Stimulated activated CD4-positive, alpha-beta T cell treated with anti-CD3 and anti-CD28 coated beads, Interleukin-4, amount 100 ng/mL, for 1 hour (primary cell): ENCODE results near the gene PLCB1.

Source experiments
- DNase-seq: peaks from one replicate; pipeline ENCODE4 v3.0.0-alpha.2; 2020

PLCB1 gene

DNA sequence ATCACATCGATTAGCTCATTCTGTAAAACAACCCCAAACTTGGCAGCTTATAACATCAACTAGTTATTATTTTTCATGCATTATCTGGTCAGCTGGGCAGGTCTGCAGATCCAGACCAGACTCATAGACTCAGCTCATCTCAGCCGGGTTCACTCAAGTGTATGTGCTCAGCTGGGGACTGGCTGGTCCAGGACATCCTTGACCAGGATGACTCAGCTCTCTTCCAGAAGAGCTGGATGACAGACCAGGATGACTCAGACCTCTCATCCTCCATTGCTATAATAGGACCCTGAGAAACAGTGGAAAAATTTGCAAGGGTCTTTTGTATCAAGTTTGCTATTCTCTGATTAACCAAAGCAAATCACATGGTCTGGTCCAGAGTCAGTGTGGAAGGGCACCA lies 624.3 kb downstream of the PLCB1 start:
- no peak for DNase-seq

- DNase-seq = no peak
These were observed 625.1 kb downstream of the PLCB1 start for GRCh38 chr20:8757146-8757545.

DNA sequence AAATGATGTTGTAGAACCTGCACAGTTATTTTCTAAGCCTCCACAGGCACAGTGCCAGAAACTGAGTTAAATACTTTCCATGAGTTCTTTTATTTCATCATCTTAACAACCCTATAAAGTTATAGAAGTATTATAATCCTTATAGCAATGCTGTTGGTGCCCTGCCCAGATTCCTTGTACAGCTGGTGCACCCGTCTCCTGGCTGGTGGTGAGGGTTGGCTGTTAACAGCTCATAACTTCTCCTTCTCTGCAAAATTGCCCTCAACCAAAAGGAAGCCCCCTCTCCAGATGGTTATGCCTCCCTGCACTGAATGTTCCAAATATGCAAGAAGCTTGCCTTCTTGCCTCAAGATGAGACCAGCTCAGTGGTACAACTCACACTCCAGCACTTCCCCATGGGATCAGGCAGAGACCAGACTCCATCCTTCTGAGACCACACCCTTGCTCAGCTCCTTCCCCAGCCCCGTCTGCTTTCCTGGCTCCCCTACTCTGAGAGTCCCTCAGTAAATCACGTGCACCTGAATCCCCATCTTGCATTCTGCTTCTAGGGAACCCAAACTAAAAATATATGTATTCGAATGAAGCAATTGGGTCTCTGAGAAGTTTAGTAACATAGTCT lies 632.4 kb downstream of the PLCB1 start:
- no peak for DNase-seq

- no peak for DNase-seq
These were observed 634.9 kb downstream of the PLCB1 start for GRCh38 chr20:8766868-8767390.

DNA sequence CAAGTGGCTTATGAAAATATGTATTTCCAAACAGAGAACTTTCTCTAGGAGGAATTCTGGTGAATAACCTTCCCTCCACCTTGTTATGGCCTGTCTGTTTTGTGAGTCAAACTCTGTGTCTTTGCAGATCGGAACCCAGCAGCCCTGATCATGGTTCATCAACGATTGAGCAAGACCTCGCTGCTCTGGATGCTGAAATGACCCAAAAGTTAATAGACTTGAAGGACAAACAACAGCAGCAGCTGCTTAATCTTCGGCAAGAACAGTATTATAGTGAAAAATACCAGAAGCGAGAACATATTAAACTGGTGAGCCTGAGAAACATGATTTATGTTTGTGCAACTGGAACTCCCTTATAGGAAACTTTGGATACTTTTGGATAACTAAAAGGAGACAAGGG lies 642.3 kb downstream of the PLCB1 start:
- DNase-seq = no peak

DNA sequence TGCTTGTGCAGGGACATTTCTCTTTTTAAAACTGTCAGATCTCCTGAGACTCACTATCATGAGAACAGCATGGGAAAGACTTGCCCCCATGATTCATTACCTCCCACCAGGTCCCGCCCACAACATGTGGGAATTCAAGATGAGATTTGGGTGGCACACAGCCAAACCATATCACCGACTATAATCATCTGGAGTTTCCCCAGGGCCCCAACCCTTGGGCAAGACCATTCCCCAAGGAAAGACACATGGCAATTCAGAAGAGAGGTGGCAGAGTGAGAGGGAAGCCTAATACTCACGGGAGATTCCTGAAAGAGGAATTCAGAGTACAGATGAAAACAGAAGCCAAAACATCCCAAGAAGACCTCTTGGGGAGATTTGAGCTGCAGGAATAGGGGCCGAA lies 645.8 kb downstream of the PLCB1 start:
- no peak for DNase-seq

- no peak for DNase-seq
These were observed 646.3 kb downstream of the PLCB1 start for GRCh38 chr20:8778387-8778786.

DNA sequence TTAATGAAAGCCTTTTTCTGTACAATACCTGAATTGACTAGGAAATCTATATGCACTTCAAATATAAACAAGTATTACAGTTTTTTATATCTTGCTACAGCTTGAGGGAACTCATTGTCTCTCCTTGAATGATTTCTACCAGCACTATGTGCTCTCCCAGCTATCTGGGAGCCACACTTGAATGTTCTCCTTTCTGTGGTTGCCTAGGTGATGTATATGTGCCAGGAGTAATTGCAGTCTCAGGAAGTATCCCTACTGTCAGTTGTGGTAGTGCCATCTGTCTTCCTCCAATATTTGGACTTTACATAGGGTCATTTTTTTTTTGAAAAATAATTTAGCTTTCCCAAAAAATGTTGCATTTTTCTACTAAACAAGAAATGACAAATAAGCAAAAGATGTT lies 648.8 kb downstream of the PLCB1 start:
- DNase-seq = no peak

- no peak for DNase-seq
These were observed 650.7 kb downstream of the PLCB1 start for GRCh38 chr20:8782804-8783203.

GRCh38 chr20:8783734-8784133 lies 651.7 kb downstream of the PLCB1 start:
- no peak for DNase-seq

- no peak for DNase-seq
These were observed 654.3 kb downstream of the PLCB1 start for GRCh38 chr20:8786383-8786782.

GRCh38 chr20:8787090-8787489 lies 655.0 kb downstream of the PLCB1 start:
- DNase-seq = no peak

- DNase-seq = no peak
These were observed 656.2 kb downstream of the PLCB1 start for GRCh38 chr20:8788275-8788674.

- no peak for DNase-seq
These were observed 656.8 kb downstream of the PLCB1 start for GRCh38 chr20:8788831-8789230.

DNA sequence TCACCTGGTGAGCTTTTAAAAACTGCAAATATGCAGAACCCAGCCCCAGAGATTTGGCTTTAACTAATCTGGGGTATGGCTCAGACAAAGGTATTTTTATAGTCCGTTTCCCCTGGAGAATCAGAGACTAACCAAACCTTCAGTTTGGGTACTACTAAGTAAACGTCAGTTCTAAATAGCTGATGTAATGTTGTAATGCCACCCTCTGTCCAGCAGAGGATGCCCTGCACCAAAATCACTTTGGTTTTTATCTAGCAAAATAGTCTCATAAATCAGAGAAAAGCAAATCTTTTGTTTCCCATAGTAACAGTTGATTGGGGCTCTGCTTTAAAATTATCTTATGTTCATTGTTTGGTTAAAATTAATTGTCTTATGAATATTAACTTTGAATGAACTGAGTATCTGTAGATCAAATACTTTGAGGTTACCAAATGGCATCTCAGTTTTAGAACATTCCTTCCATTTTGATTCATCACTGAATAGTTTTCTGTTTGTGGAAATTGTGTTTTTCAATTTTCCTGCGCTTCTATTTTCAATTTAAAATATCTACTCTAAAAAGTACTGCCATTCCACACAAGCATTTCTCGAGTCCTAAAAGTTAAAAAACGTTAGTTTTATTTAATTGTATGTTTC lies 658.5 kb downstream of the PLCB1 start:
- no peak for DNase-seq

DNA sequence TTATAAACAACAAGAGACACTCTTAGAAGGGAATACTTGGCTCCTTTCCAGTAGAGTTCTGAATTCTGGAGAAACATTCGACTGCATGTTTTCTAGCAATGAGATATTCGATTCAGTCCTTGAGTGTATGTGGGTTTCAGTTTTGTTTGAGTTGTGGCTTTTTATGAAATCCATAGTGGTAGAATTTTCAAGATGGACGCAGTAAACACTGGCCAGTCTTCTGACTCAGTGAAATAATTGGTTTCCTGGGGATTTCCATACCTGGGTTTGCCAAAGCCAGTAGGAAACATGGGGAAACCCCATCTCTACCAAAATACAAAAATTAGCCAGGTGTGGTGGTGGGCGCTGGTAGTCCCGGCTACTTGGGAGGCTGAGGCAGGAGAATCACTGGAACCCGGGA lies 663.3 kb downstream of the PLCB1 start:
- no peak for DNase-seq

GRCh38 chr20:8796088-8796660 lies 664.1 kb downstream of the PLCB1 start:
- DNase-seq = no peak

DNA sequence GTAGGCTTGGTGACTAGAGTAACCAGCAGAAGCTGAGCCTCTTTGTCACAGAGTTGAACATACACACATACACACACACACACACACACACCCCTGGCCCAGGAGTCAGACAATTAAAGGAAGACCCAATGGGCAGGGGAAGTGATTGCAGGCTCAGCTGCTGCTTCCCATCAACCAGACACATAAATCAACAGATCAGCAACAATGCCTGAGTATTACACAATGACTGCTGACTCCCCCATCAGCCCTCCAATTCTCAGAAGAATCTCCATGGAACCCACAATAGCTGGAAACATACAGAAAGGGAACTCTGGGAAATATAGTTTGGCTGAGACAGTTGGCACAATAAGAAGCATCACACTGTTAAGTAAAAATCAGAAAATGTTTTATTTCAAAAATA lies 666.4 kb downstream of the PLCB1 start:
- DNase-seq = no peak

GRCh38 chr20:8800089-8800488 lies 668.0 kb downstream of the PLCB1 start:
- DNase-seq = no peak

DNA sequence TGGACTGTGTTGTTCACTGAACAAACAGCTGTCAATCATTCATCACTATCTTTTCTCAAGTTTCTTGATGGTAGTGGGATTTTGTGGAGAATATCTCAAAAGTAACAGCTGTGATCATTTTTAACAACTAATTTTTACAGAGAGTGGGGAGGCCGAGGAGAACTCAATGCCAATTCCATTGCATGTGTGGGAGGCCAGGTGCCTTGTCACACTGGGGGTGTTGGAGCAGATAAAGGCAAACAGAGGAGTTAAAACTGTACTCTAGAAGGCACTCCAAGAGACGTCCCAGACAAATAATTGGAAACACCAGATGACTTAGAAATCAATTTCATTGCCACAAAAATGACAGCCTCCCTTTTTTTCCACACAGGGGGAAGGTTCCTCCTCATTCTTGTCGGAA lies 669.6 kb downstream of the PLCB1 start:
- DNase-seq = no peak

DNA sequence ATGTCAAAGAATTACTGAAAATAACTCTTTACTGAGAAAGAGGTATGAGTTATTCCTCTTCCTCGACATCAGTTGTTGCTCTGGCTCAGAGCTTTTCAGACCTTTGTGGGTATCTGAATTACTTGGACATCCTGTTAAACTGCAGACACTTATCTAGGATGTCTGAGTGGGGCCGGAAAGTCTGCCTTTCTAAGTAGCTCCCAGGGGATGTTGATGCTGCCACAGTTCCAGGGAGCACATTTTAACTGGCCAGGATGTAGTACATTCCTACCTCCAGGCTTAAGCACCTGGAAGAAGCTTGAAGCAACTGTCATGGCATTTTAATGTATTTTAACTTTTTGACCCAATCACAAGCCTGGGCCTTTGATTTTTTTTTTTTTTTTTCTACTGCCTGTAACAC lies 671.0 kb downstream of the PLCB1 start:
- DNase-seq = no peak

- no peak for DNase-seq
These were observed 671.9 kb downstream of the PLCB1 start for GRCh38 chr20:8803941-8804340.

GRCh38 chr20:8805737-8806442 lies 673.8 kb downstream of the PLCB1 start:
- no peak for DNase-seq
